Spleen (tissue), 11 donors: ENCODE measurements around the gene CITED1. TPM values are rescaled to one million over a fixed set of nuclear protein-coding genes. Genes with fewer than 3 reads are reported as not detected.

Experiments
- DNase-seq: peaks from one replicate; pipeline ENCODE4 v3.0.0-alpha.2; 2020
- H3K27ac ChIP-seq, 8 donors: fragments of 200-600 bp; sonication (generic) in 7 of 8; 1 replicate in 4 of 8; 2 replicates in 4 of 8; pipeline versions ENCODE4 v1.5.0 to v1.8.0; 2016 to 2021; ENCODE audit warnings: inconsistent platforms in 4 of 8, mild to moderate bottlenecking in 4 of 8, moderate library complexity in 1 of 8
- H3K27me3 ChIP-seq, 7 donors: fragments of 200-600 bp; sonication (generic) in 6 of 7; replicated peaks in 1 of 7; 1 replicate in 4 of 7; 2 replicates in 3 of 7; pipeline versions ENCODE4 v1.5.0 to v1.8.0; 2016 to 2021; ENCODE audit warnings: inconsistent platforms in 3 of 7, mild to moderate bottlenecking in 1 of 7
- H3K36me3 ChIP-seq, 6 donors: fragments of 200-600 bp; sonication (generic) in 5 of 6; 1 replicate in 4 of 6; 2 replicates in 2 of 6; pipeline versions ENCODE4 v1.5.0 to v1.8.0; 2016 to 2021; ENCODE audit warnings: inconsistent platforms in 2 of 6
- H3K4me1 ChIP-seq, 6 donors: fragments of 200-600 bp; sonication (generic) in 5 of 6; 1 replicate in 3 of 6; 2 replicates in 3 of 6; pipeline versions ENCODE4 v1.5.0 to v1.8.0; 2016 to 2021; ENCODE audit warnings: inconsistent platforms in 3 of 6
- H3K4me3 ChIP-seq, 8 donors: fragments of 200-600 bp; sonication (generic) in 7 of 8; 1 replicate in 4 of 8; 2 replicates in 4 of 8; pipeline versions ENCODE4 v1.5.0 to v1.8.0; 2016 to 2021; ENCODE audit warnings: inconsistent platforms in 4 of 8, mild to moderate bottlenecking in 4 of 8, moderate library complexity in 2 of 8
- H3K9me3 ChIP-seq, 8 donors: fragments of 200-600 bp; sonication (generic) in 7 of 8; 1 replicate in 4 of 8; 2 replicates in 4 of 8; pipeline versions ENCODE4 v1.5.0 to v1.8.0; 2016 to 2021; ENCODE audit warnings: inconsistent platforms in 4 of 8
- POLR2A ChIP-seq, 3 donors: fragments of 450-650 bp; IDR thresholded peaks; one replicate each; pipeline ENCODE4 v1.5.1; 2017; ENCODE audit warnings: antibody characterized with exemption in 3 of 3, mild to moderate bottlenecking in 1 of 3
- POLR2AphosphoS5 ChIP-seq, 3 donors: sonication (generic); formaldehyde crosslinking; IDR thresholded peaks; one replicate each; pipeline ENCODE4 v1.5.1; 2017; ENCODE audit warnings: antibody characterized with exemption in 3 of 3
- WGBS, 5 donors: extraction: QIAGEN DNeasy Blood & Tissue Kit in 3 of 5; methylation state at CpG; one replicate each; pipeline versions ENCODE4 v1.1.5 to v1.1.7; 2013 to 2018; 5-methylcytosine and 5-hydroxymethylcytosine counted together
- intact Hi-C: fragments of 100-400 bp; cut with DNase I; formaldehyde crosslinking; loops from one replicate; pipeline ENCODE4 v1.15.0; 2023; ENCODE audit warnings: low total_unique reads
- polyA plus RNA-seq, 3 donors: library from polyadenylated mRNA; stranded (reverse); fragments of 200-250 nt; gene quantifications; one replicate each; pipeline ENCODE4 v1.2.1, GENCODE V29; 2013
- total RNA-seq, 7 donors: library from RNA; depleted of rRNA in 3 of 7; stranded (reverse); fragments of >200 nt in 3 of 7; fragmentation: NEBNext Ultra II Directional in 4 of 7; extraction: Animal tissue kit (Norgen Biotek cat#: 25700) in 4 of 7; gene quantifications; one replicate each; pipeline versions ENCODE4 v1.1.0 to v1.2.1, GENCODE V29; 2016 to 2021
- TF ChIP-seq, protein P1 (sequence below), 11 experiments: fragments of 200-600 bp in 7 of 11; fragments of 450-650 bp in 4 of 11; sonication (generic) in 4 of 11; IDR thresholded peaks in 8 of 11; conservative IDR thresholded peaks in 3 of 11; 1 replicate in 7 of 11; 2 replicates in 4 of 11; pipeline versions ENCODE4 v1.4.0 to v1.8.0; 2016 to 2021; ENCODE audit warnings: antibody characterized with exemption in 11 of 11, inconsistent platforms in 4 of 11, mild to moderate bottlenecking in 1 of 11
- donor health status: healthy with polysubstance abuse.
- donor health status: DM: no; HTN: no; CAD: no; lungs with moderate emphysema.
- donor health status: DM: no; HTN: no; CAD: no.
- donor health status: Bipolar disorder and iron deficiency.
- donor health status: healthy.
- donor health status: DM: no; HTN: no; CAD: no.
- donor health status: DM: yes; HTN: yes; CAD: no.

CITED1 gene
- total and polyA plus RNA-seq, 10 donors: 0.33 to 0.73 (median 0.37) TPM; not detected in 5

DNA sequence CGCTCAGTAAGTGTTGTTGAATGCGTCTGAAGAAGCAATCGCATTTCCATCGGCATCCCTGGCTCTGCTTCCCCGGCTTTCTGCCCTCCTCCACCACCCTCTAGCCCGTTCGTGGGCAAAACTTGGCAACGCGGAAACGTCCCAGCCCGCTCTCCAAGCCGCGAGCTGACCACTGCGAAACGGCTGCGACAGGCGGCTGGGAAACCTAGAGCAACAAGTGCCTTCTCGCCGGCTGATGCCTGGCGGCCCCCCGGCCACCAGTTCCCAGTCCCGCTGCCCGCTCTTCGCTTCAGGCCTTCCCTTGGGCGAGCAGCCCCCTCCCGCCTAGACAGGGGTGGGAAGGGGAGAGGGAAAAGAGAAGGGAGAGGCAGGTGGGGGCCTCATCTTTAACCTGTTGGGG is 837 bp downstream of the CITED1 start:
- intact Hi-C loops: no loop called here
- 1 to 10% (median 3%) methylated on average over 13 to 26 of the region's 26 CpGs for WGBS, 5 donors
- no peak overlapping the region for H3K27ac ChIP-seq
- peaks cover 10 to 50% (median 38%) of the 10 kb centered on the region in 6 donors for H3K4me1 ChIP-seq
- no peak for DNase-seq
- no peaks in the 10 kb centered on the region for H3K9me3 ChIP-seq
- TF ChIP-seq, protein P1, sequence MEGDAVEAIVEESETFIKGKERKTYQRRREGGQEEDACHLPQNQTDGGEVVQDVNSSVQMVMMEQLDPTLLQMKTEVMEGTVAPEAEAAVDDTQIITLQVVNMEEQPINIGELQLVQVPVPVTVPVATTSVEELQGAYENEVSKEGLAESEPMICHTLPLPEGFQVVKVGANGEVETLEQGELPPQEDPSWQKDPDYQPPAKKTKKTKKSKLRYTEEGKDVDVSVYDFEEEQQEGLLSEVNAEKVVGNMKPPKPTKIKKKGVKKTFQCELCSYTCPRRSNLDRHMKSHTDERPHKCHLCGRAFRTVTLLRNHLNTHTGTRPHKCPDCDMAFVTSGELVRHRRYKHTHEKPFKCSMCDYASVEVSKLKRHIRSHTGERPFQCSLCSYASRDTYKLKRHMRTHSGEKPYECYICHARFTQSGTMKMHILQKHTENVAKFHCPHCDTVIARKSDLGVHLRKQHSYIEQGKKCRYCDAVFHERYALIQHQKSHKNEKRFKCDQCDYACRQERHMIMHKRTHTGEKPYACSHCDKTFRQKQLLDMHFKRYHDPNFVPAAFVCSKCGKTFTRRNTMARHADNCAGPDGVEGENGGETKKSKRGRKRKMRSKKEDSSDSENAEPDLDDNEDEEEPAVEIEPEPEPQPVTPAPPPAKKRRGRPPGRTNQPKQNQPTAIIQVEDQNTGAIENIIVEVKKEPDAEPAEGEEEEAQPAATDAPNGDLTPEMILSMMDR (IDR thresholded peaks at IDR 0.05 in 8 of 11, conservative IDR thresholded peaks at IDR 0.05 in 3 of 11): no peak
- TF ChIP-seq POLR2A (IDR thresholded peaks at IDR 0.05): no peak
- no peak for TF ChIP-seq POLR2AphosphoS5 (IDR thresholded peaks at IDR 0.05)
- H3K27me3 ChIP-seq: peaks cover 10 to 100% (median 72%) of the 10 kb centered on the region in 7 donors
- no peaks in the 10 kb centered on the region for H3K36me3 ChIP-seq
- peak overlapping the region in 6 of 8 donors; percentile 47 to 72 (median 47) for H3K4me3 ChIP-seq

DNA sequence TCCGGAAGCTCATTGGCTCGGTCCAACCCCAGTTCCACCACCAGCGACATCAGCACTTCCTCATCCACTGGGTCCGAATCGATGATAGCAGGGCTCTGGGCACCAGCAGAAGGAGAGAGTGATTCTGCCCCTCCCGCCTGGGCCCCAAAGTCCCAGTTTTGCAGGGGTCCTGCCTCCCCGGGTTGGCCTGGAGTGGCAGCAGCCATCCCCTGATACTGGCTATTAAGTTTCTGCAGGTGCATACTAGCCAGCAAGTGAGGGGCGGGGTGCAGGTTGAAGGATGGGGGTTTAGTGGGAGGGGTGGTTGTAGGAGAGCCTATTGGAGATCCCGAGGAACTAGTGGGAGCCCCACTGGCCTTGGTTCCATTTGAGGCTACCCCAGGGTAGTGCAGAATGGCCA is 3.9 kb downstream of the CITED1 start:
- Histone ChIP-seq H3K27me3 (peaks cover 2 to 91% (median 41%) of the 10 kb centered on the region in 7 donors), H3K36me3 (no peaks in the 10 kb centered on the region), H3K4me3 (no peak overlapping the region), H3K9me3 (no peaks in the 10 kb centered on the region), H3K4me1 (peaks cover 0 to 21% (median 17%) of the 10 kb centered on the region in 6 donors), H3K27ac (no peak overlapping the region)
- no peak for DNase-seq
- TF ChIP-seq POLR2AphosphoS5 (IDR thresholded peaks at IDR 0.05) (no peak), POLR2A (IDR thresholded peaks at IDR 0.05) (no peak)
- TF ChIP-seq, protein P1 (IDR thresholded peaks at IDR 0.05 in 8 of 11, conservative IDR thresholded peaks at IDR 0.05 in 3 of 11): no peak
- intact Hi-C loops: no loop called here
- 66 to 94% (median 82%) methylated on average over 2 to 9 of the region's 9 CpGs for WGBS, 5 donors

DNA sequence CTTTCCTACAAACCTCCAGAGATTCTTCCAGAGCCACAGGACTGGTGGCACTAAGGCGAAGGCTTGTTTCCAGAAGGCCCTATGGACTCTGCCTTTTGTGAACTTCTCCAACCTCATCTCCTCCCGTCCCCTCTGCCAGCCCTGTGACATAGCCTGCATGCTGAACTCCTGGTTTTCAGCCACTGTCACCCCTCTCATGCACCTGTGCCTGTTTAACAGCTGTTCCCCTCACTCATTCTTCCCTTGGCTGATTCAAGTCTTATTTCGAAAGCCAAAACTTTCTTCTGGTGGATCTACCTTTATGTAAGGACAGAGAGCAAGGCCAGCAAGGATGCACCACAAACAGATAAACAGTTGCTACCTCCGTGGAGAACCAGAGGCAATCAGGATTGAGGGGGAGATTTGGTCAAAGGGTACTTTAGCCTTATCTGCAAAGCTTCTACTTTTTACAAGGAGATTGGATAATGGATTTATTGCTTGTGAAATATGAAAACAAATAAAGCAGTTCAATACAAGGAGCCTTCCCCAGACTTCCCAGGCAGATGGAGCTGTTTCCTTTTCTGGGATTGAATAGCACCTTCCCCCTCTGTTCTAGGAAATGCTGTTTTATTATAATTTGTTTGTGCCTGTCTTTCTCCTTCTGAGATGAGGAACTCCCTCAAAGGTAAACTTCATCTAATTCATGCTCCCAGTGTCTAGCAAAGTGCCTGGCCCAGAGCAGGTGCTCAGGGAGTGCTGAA is 5.7 kb downstream of the CITED1 start:
- H3K36me3 ChIP-seq: no peaks in the 10 kb centered on the region
- intact Hi-C loops: no loop called here
- H3K4me1 ChIP-seq: peaks cover 0 to 7% (median 6%) of the 10 kb centered on the region in 6 donors
- TF ChIP-seq POLR2A (IDR thresholded peaks at IDR 0.05) (no peak), POLR2AphosphoS5 (IDR thresholded peaks at IDR 0.05) (no peak)
- TF ChIP-seq, protein P1 (IDR thresholded peaks at IDR 0.05 in 8 of 11, conservative IDR thresholded peaks at IDR 0.05 in 3 of 11): no peak
- peaks cover 0 to 91% (median 24%) of the 10 kb centered on the region in 7 donors for H3K27me3 ChIP-seq
- H3K4me3 ChIP-seq: no peak overlapping the region
- no peak overlapping the region for H3K27ac ChIP-seq
- WGBS, 5 donors: 63 to 90% (median 83%) methylated on average over 4 of the region's 4 CpGs
- no peaks in the 10 kb centered on the region for H3K9me3 ChIP-seq
- no peak for DNase-seq

DNA sequence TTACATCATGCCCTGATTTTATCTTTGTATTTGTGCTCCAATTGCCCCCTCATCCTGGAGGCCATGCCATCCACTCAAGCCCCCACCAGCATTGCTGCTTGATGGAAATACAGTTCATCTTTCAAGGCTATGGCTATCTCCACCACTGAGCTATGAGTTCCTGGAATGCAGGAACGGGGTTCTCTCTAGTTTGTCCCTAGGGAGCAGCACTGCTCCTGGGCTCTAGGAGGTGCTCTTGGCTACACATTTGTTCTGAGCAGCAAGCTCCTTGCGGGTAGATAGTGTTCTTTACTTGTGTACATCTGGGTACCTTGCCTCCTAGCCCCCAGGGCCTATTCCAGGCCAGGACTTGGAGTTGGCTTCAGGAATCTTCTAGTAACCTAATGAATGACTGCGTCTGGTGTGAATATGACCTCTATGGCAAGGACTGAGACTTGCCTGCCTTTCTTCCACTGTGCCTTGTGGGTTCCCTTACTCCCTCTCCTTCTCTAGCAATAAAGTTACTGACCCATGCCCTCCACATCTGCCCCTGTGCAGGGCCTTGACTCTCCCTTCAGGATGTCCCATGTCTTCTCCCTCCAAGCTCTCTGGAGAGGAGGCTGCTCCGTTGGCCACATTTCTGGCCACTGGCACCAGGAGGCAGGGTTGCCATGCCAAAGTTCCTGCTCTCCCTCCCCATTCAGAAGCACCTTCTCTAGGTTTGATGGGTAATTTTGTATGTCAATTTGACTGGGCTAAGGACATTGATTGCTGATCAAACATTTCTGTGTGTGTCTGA is 7.6 kb downstream of the CITED1 start:
- TF ChIP-seq POLR2A (IDR thresholded peaks at IDR 0.05): no peak
- no peak for TF ChIP-seq POLR2AphosphoS5 (IDR thresholded peaks at IDR 0.05)
- TF ChIP-seq, protein P1 (IDR thresholded peaks at IDR 0.05 in 8 of 11, conservative IDR thresholded peaks at IDR 0.05 in 3 of 11): peak in 2 of 11 experiments; percentile 13 to 17
- peaks cover 0 to 83% (median 6%) of the 10 kb centered on the region in 7 donors for H3K27me3 ChIP-seq
- H3K4me1 ChIP-seq: no peaks in the 10 kb centered on the region
- H3K9me3 ChIP-seq: no peaks in the 10 kb centered on the region
- no peak overlapping the region for H3K4me3 ChIP-seq
- no peaks in the 10 kb centered on the region for H3K36me3 ChIP-seq
- H3K27ac ChIP-seq: no peak overlapping the region
- intact Hi-C loops: no loop called here
- no peak for DNase-seq
- 22 to 55% (median 39%) methylated on average over 2 to 4 of the region's 4 CpGs for WGBS, 5 donors
